ENCODE results near the gene ROR2.

Gene ROR2

GRCh38 chr9:91710158-91710557 lies 239.9 kb downstream of the ROR2 start:
- DNase-seq, result no peak

GRCh38 chr9:91705386-91705785 lies 244.6 kb downstream of the ROR2 start:
- DNase-seq, result no peak

- no peak for DNase-seq
Measured at GRCh38 chr9:91700475-91700874, 249.6 kb downstream of the ROR2 start.

- no peak for DNase-seq
Measured at GRCh38 chr9:91698266-91698665, 251.8 kb downstream of the ROR2 start.

- DNase-seq, result no peak
Measured at GRCh38 chr9:91697201-91697600, 252.8 kb downstream of the ROR2 start.

GRCh38 chr9:91694081-91694870 lies 255.8 kb downstream of the ROR2 start:
- peak; percentile 46 for DNase-seq

- DNase-seq, result no peak
Measured at GRCh38 chr9:91693226-91693625, 256.8 kb downstream of the ROR2 start.

- no peak for DNase-seq
Measured at GRCh38 chr9:91690540-91691249, 259.3 kb downstream of the ROR2 start.

- no peak for DNase-seq
Measured at GRCh38 chr9:91689006-91689405, 261.0 kb downstream of the ROR2 start.

- DNase-seq, result no peak
Measured at GRCh38 chr9:91683269-91683668, 266.8 kb downstream of the ROR2 start.

- no peak for DNase-seq
Measured at GRCh38 chr9:91682806-91683205, 267.2 kb downstream of the ROR2 start.

- peak; percentile 53 for DNase-seq
Measured at GRCh38 chr9:91681461-91682305, 268.3 kb downstream of the ROR2 start.

GRCh38 chr9:91680998-91681397 lies 269.0 kb downstream of the ROR2 start:
- no peak for DNase-seq

- DNase-seq, result no peak
Measured at GRCh38 chr9:91680106-91680505, 269.9 kb downstream of the ROR2 start.

- no peak for DNase-seq
Measured at GRCh38 chr9:91678807-91679580, 271.0 kb downstream of the ROR2 start.

- no peak for DNase-seq
Measured at GRCh38 chr9:91677822-91678436, 272.1 kb downstream of the ROR2 start.

- no peak for DNase-seq
Measured at GRCh38 chr9:91677331-91677730, 272.7 kb downstream of the ROR2 start.

GRCh38 chr9:91676046-91676445 lies 274.0 kb downstream of the ROR2 start:
- no peak for DNase-seq

GRCh38 chr9:91664663-91665062 lies 285.4 kb downstream of the ROR2 start:
- DNase-seq, result no peak

GRCh38 chr9:91663858-91664257 lies 286.2 kb downstream of the ROR2 start:
- no peak for DNase-seq

- DNase-seq, result no peak
Measured at GRCh38 chr9:91661451-91661850, 288.6 kb downstream of the ROR2 start.

- no peak for DNase-seq
Measured at GRCh38 chr9:91660521-91660920, 289.5 kb downstream of the ROR2 start.
